Common myeloid progenitor, CD34-positive (primary cell): ENCODE data around the gene FKBP7. TPM values are rescaled to one million over a fixed set of nuclear protein-coding genes. Genes with fewer than 3 reads are reported as not detected.
"Not testable (repeated sequence)": the region's sequence is repeated elsewhere in the genome, so short reads cannot be mapped to it uniquely, and the experiment has no call there.

ENCODE experiments used
- CTCF ChIA-PET: fragments of 350-600 bp; sonication (Branson Sonifier 250); formaldehyde crosslinking; loops from one replicate; lab custom pipeline; 2021; ENCODE audit warnings: antibody characterized with exemption; lab: Charles Lee
- POLR2A ChIA-PET: fragments of 350-600 bp; sonication (Branson Sonifier 250); formaldehyde crosslinking; loops from one replicate; lab custom pipeline; 2021; ENCODE audit warnings: antibody characterized with exemption; lab: Charles Lee
- DNase-seq, 3 donors: peaks; one replicate each; pipeline versions ENCODE4 v3.0.0 to v3.0.0-alpha.2; 2013
- H3K27ac ChIP-seq, 2 experiments: 1 replicate in 1 of 2; 2 replicates in 1 of 2; pipeline ENCODE4 v1.7.0; 2013; ENCODE audit warnings: inconsistent platforms in 2 of 2, low read length in 2 of 2, mild to moderate bottlenecking in 2 of 2, low read depth in 1 of 2, moderate library complexity in 1 of 2; ENCODE audit not compliant: severe bottlenecking in 2 of 2, insufficient read depth in 1 of 2, poor library complexity in 1 of 2
- H3K27me3 ChIP-seq, 5 experiments: replicated peaks in 2 of 5; 1 replicate in 3 of 5; 2 replicates in 2 of 5; pipeline versions ENCODE4 v1.6.1 to v1.7.0; 2013; ENCODE audit warnings: low read length in 4 of 5, mild to moderate bottlenecking in 2 of 5, moderate library complexity in 2 of 5, inconsistent platforms in 1 of 5; ENCODE audit not compliant: insufficient read depth in 5 of 5, control insufficient read depth in 4 of 5
- H3K36me3 ChIP-seq, 4 experiments: 1 replicate in 2 of 4; 2 replicates in 2 of 4; pipeline versions ENCODE4 v1.6.1 to v1.7.0; 2013; ENCODE audit warnings: low read length in 3 of 4, control low read depth in 1 of 4, mild to moderate bottlenecking in 1 of 4; ENCODE audit not compliant: control insufficient read depth in 4 of 4, insufficient read depth in 4 of 4
- H3K4me1 ChIP-seq, 4 experiments: 1 replicate in 3 of 4; 2 replicates in 1 of 4; pipeline versions ENCODE4 v1.6.1 to v1.7.1; 2013; ENCODE audit warnings: low read length in 3 of 4, mild to moderate bottlenecking in 3 of 4, control low read depth in 1 of 4, inconsistent platforms in 1 of 4, moderate library complexity in 1 of 4; ENCODE audit not compliant: control insufficient read depth in 4 of 4, insufficient read depth in 4 of 4; ENCODE audit errors: control extremely low read depth in 1 of 4
- H3K4me3 ChIP-seq, 7 experiments: 1 replicate in 4 of 7; 2 replicates in 3 of 7; pipeline versions ENCODE4 v1.5.1 to v1.7.0; 2013; ENCODE audit warnings: mild to moderate bottlenecking in 7 of 7, low read length in 6 of 7, moderate library complexity in 6 of 7, inconsistent platforms in 2 of 7, low read depth in 2 of 7, control low read depth in 1 of 7; ENCODE audit not compliant: insufficient read depth in 4 of 7, control insufficient read depth in 1 of 7; ENCODE audit errors: extremely low read depth in 1 of 7
- H3K9me3 ChIP-seq, 5 experiments: 1 replicate in 4 of 5; 2 replicates in 1 of 5; pipeline versions ENCODE4 v1.6.1 to v1.7.1; 2013; ENCODE audit warnings: low read length in 4 of 5, mild to moderate bottlenecking in 2 of 5, inconsistent platforms in 1 of 5, low read depth in 1 of 5, moderate library complexity in 1 of 5; ENCODE audit not compliant: control insufficient read depth in 4 of 5, insufficient read depth in 2 of 5; ENCODE audit errors: control extremely low read depth in 1 of 5
- WGBS: methylation state at CpG from one replicate; pipeline ENCODE4 v1.1.5; 2013; ENCODE audit not compliant: insufficient coverage; 5-methylcytosine and 5-hydroxymethylcytosine counted together
- polyA plus RNA-seq: library from polyadenylated mRNA; unstranded; fragments of 120-200 nt; gene quantifications from one replicate; pipeline ENCODE4 v1.2.1, GENCODE V29; 2013

Gene FKBP7
- polyA plus RNA-seq, result 13.1 TPM

GRCh38 chr2:178478439-178479274 lies at the start of gene FKBP7:
Gene FKBP7, minus strand, starts transcription at chr2:178478600. Its CDS starts 101 bp downstream, at chr2:178478499.
- H3K36me3 ChIP-seq, result no peaks in the 10 kb centered on the region
- POLR2A ChIA-PET, result no interaction called here
- peak; percentile 82 to 89 (median 88) for DNase-seq
- under 1% methylated on average over 47 of the region's 56 CpGs for WGBS
- H3K27me3 ChIP-seq, result no peaks in the 10 kb centered on the region
- H3K27ac ChIP-seq, result peak within 1 kb of the TSS; percentile 79 to 91
- H3K4me3 ChIP-seq, result peak within 1 kb of the TSS; percentile 69 to 98 (median 87)
- H3K4me1 ChIP-seq, result peaks cover 16 to 45% (median 31%) of the 10 kb centered on the region in 4 experiments
- CTCF ChIA-PET, result interaction anchor here (0.9 to 2.1 kb wide), 3 partner anchors 11 to 13 kb away, joined by 3 to 6 read pairs (median 4); no protein-coding TSS in a partner anchor
- no peaks in the 10 kb centered on the region for H3K9me3 ChIP-seq

- WGBS, result 100% methylated on average over 2 of the region's 2 CpGs
- ChIA-PET POLR2A (no interaction called here), CTCF (interaction anchor here (0.9 to 2.0 kb wide), 2 partner anchors 9 to 10 kb away, joined by 3 to 6 read pairs; no protein-coding TSS in a partner anchor)
- DNase-seq, result no peak
- H3K4me3 ChIP-seq, result no peak overlapping the region
- peaks cover 6 to 25% (median 11%) of the 10 kb centered on the region in 4 experiments for H3K4me1 ChIP-seq
- no peak overlapping the region for H3K27ac ChIP-seq
- H3K27me3 ChIP-seq, result no peaks in the 10 kb centered on the region
- H3K36me3 ChIP-seq, result peaks cover 4 to 22% (median 12%) of the 10 kb centered on the region in 4 experiments
- no peaks in the 10 kb centered on the region for H3K9me3 ChIP-seq
These were observed 49.2 kb upstream of the FKBP7 start for GRCh38 chr2:178527592-178527991.

GRCh38 chr2:178526256-178526655 lies 47.9 kb upstream of the FKBP7 start:
- DNase-seq, result no peak
- H3K27me3 ChIP-seq, result no peaks in the 10 kb centered on the region
- H3K9me3 ChIP-seq, result no peaks in the 10 kb centered on the region
- no peak overlapping the region for H3K27ac ChIP-seq
- ChIA-PET CTCF (no interaction called here), POLR2A (no interaction called here)
- WGBS, result 92% methylated on average over 2 of the region's 4 CpGs
- peaks cover 6 to 25% (median 11%) of the 10 kb centered on the region in 4 experiments for H3K4me1 ChIP-seq
- no peak overlapping the region for H3K4me3 ChIP-seq
- peaks cover 0 to 9% (median 4%) of the 10 kb centered on the region in 4 experiments for H3K36me3 ChIP-seq

- H3K36me3 ChIP-seq, DNase-seq, CTCF ChIA-PET, H3K4me3 ChIP-seq, H3K9me3 ChIP-seq, POLR2A ChIA-PET, H3K27me3 ChIP-seq, H3K27ac ChIP-seq: not testable (repeated sequence)
- H3K4me1 ChIP-seq, result peaks cover 6 to 18% (median 11%) of the 10 kb centered on the region in 4 experiments
- no CpG with 5 or more reads among the region's 1 CpG for WGBS
These were observed 47.1 kb upstream of the FKBP7 start for GRCh38 chr2:178525460-178525859.

DNA sequence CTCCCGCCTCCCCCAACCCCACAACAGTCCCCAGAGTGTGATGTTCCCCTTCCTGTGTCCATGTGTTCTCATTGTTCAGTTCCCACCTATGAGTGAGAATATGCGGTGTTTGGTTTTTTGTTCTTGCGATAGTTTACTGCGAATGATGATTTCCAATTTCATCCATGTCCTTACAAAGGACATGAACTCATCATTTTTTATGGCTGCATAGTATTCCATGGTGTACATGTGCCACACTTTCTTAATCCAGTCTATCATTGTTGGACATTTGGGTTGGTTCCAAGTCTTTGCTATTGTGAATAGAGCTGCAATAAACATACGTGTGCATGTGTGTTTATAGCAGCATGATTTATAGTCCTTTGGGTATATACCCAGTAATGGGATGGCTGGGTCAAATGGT lies 46.6 kb upstream of the FKBP7 start:
- DNase-seq, H3K4me3 ChIP-seq, POLR2A ChIA-PET, H3K9me3 ChIP-seq, CTCF ChIA-PET, H3K27me3 ChIP-seq, H3K27ac ChIP-seq, H3K36me3 ChIP-seq: not testable (repeated sequence)
- peaks cover 6 to 14% (median 11%) of the 10 kb centered on the region in 4 experiments for H3K4me1 ChIP-seq
- WGBS, result no CpG with 5 or more reads among the region's 5 CpGs

- 53% methylated on average over 6 of the region's 8 CpGs for whole genome bisulfite sequencing
- POLR2A ChIA-PET, result interaction anchor here (0.6 kb wide), 1 partner anchor 1480 kb away, joined by 3 read pairs; no protein-coding TSS in a partner anchor
- H3K27ac ChIP-seq, result peak overlapping the region; percentile 64 to 88
- no peaks in the 10 kb centered on the region for H3K27me3 ChIP-seq
- CTCF ChIA-PET, result interaction anchor here (1.1 to 1.9 kb wide), 3 partner anchors 10 to 126 kb away, joined by 3 to 4 read pairs (median 3); no protein-coding TSS in a partner anchor
- peaks cover 5 to 14% (median 9%) of the 10 kb centered on the region in 4 experiments for H3K4me1 ChIP-seq
- H3K36me3 ChIP-seq, result peaks cover 2 to 8% (median 5%) of the 10 kb centered on the region in 4 experiments
- peak overlapping the region; percentile 60 to 90 (median 84) for H3K4me3 ChIP-seq
- no peaks in the 10 kb centered on the region for H3K9me3 ChIP-seq
- peak in 2 of 3 donors; percentile 25 to 34 for DNase-seq
These were observed 45.3 kb upstream of the FKBP7 start for GRCh38 chr2:178523596-178524134.
